Panc1 (cell line): ENCODE results near the gene LHPP. TPM values are rescaled to one million over a fixed set of nuclear protein-coding genes. Genes with fewer than 3 reads are reported as not detected.

ENCODE experiments used
- ATAC-seq: fragments of 200-7000 bp; cut with Tn5 transposase; 2 replicates; pipeline ENCODE4 v1.9.1; 2020; ENCODE audit warnings: mild to moderate bottlenecking, moderate library complexity
- BruUV-seq: library from RNA; stranded (reverse); fragments of 400-500 nt; replicated peaks from 2 replicates; lab custom pipeline; 2021; lab: Mats Ljungman, UMichigan
- CTCF ChIA-PET: fragments of 300-600 bp; sonication (Branson Sonifier 250); formaldehyde crosslinking; loops from one replicate; lab custom pipeline; 2022; ENCODE audit warnings: antibody characterized with exemption; lab: Charles Lee
- POLR2A ChIA-PET: fragments of 300-600 bp; sonication (Branson Sonifier 250); formaldehyde crosslinking; loops from one replicate; lab custom pipeline; 2022; ENCODE audit warnings: antibody characterized with exemption; lab: Charles Lee
- DNase-seq: peaks from one replicate; pipeline ENCODE4 v3.0.0-alpha.2; 2010; ENCODE audit warnings: low read depth, low spot score
- H3K27ac ChIP-seq: 2 replicates; pipeline ENCODE4 v1.5.1; 2011; ENCODE audit warnings: mild to moderate bottlenecking, low read length, inconsistent platforms
- H3K27me3 ChIP-seq: fragments of 200-500 bp; sonication (Bioruptor generic); 2 replicates; pipeline ENCODE4 v1.6.0; 2014; ENCODE audit warnings: low read length, inconsistent platforms; ENCODE audit not compliant: control insufficient read depth, insufficient read depth
- H3K36me3 ChIP-seq: fragments of 200-500 bp; sonication (Bioruptor generic); 2 replicates; pipeline ENCODE4 v1.5.1; 2014; ENCODE audit warnings: inconsistent platforms, mild to moderate bottlenecking, low read length, moderate library complexity; ENCODE audit not compliant: control insufficient read depth, insufficient read depth
- H3K4me1 ChIP-seq: 2 replicates; pipeline ENCODE4 v1.5.1; 2011; ENCODE audit warnings: inconsistent platforms, mild to moderate bottlenecking, low read length, moderate library complexity; ENCODE audit not compliant: control insufficient read depth, insufficient read depth
- H3K4me3 ChIP-seq, 2 experiments: 2 replicates each; pipeline ENCODE4 v1.5.1; 2011 to 2012; ENCODE audit warnings: low read depth in 2 of 2, low read length in 2 of 2, mild to moderate bottlenecking in 2 of 2, inconsistent platforms in 1 of 2, moderate library complexity in 1 of 2
- H3K9me3 ChIP-seq: fragments of 200-500 bp; sonication (Bioruptor generic); 2 replicates; pipeline ENCODE4 v1.5.1; 2014; ENCODE audit warnings: low read depth, mild to moderate bottlenecking, inconsistent platforms, low read length, moderate library complexity; ENCODE audit not compliant: control insufficient read depth, insufficient read depth
- POLR2AphosphoS5 ChIP-seq: IDR thresholded peaks from 2 replicates; pipeline ENCODE4 v1.6.1; 2012; ENCODE audit warnings: mild to moderate bottlenecking, low read depth, low read length, moderate library complexity
- SIN3A ChIP-seq: IDR thresholded peaks from 2 replicates; pipeline ENCODE4 v1.6.1; 2012; ENCODE audit warnings: low read depth, mild to moderate bottlenecking, low read length, moderate library complexity, borderline replicate concordance; ENCODE audit not compliant: insufficient read depth
- TCF7L2 ChIP-seq: IDR thresholded peaks from 2 replicates; pipeline ENCODE4 v1.6.1; 2011; ENCODE audit warnings: mild to moderate bottlenecking, low read depth, low read length, inconsistent platforms
- in situ Hi-C: cut with HindIII; loops from 2 replicates; pipeline ENCODE4 v1.10.0; 2016; ENCODE audit warnings: low sequenced_read_pairs, low pct_unique_long_range_greater_than_20kb
- intact Hi-C: fragments of 100-400 bp; cut with micrococcal nuclease; formaldehyde crosslinking; loops from one replicate; pipeline ENCODE4 v1.10.0; 2022; ENCODE audit not compliant: unreplicated experiment
- total RNA-seq: library from RNA; stranded (reverse); gene quantifications from one replicate; pipeline ENCODE4 v1.2.1, GENCODE V29; 2021; ENCODE audit not compliant: unreplicated experiment
- TF ChIP-seq, protein P1 (sequence below), 2 experiments: IDR thresholded peaks; 2 replicates each; pipeline ENCODE4 v1.6.1; 2011 to 2012; ENCODE audit warnings: low read depth in 2 of 2, control low read depth in 1 of 2, low read length in 1 of 2, mild to moderate bottlenecking in 1 of 2, moderate library complexity in 1 of 2; ENCODE audit not compliant: insufficient read depth in 1 of 2
- TF ChIP-seq, protein P2 (sequence below): fragments of 450-650 bp; IDR thresholded peaks from 2 replicates; pipeline ENCODE4 v1.5.1; 2017; ENCODE audit warnings: mild to moderate bottlenecking

Gene LHPP
- total RNA-seq, 1 experiment from 2014 or later, result 15.0 TPM

DNA sequence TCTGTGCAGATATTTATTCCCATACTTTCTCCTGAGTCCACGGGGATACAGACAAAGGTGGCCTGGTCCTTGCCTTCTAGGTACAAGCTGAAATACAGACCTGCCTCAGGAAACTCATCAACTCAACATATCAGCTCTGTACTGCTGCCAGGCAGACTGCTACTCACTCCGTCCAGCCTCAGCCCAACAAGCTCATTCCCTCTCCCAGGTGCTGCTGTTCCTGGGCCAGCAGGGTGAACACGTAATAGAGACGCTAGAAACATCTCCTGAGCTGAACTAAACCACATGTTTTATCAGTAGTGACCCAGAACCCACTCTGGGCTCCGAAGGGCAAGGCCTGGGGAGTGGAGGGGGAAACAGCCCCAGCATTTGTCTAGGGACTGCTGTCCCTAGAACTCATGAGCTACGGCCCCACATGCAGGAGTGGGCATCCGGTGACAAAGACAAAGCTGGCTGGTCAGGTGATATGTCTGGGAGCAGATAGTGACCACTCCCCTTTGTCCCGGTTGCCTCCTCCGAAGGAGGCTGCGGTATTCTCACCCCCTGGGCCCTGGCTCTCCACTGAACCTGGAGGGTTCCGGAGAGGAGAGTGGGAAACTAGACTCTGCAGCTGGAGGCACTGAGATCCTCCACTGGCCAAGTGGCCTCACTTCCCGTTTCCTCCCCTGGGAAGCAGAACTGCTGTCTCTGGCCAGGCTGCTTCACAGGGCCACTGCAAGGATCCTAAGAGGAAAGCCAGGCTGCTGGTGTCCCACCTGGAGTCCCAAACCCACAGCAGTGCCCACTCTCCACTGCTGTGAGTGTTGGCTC lies 166.4 kb downstream of the LHPP start:
- intact Hi-C loops (no loop called here), in situ Hi-C loops (no loop called here)
- H3K9me3 ChIP-seq, result no peaks in the 10 kb centered on the region
- H3K4me3 ChIP-seq, result no peak overlapping the region
- no peaks in the 10 kb centered on the region for H3K36me3 ChIP-seq
- ATAC-seq (no peak), DNase-seq (no peak)
- no peak overlapping the region for H3K27ac ChIP-seq
- H3K4me1 ChIP-seq, result peaks cover 5% of the 10 kb centered on the region
- ChIA-PET CTCF (no interaction called here), POLR2A (no interaction called here)
- no peaks in the 10 kb centered on the region for H3K27me3 ChIP-seq
- TF ChIP-seq TCF7L2 (no peak), SIN3A (no peak)
- no TSS peak for BruUV-seq

DNA sequence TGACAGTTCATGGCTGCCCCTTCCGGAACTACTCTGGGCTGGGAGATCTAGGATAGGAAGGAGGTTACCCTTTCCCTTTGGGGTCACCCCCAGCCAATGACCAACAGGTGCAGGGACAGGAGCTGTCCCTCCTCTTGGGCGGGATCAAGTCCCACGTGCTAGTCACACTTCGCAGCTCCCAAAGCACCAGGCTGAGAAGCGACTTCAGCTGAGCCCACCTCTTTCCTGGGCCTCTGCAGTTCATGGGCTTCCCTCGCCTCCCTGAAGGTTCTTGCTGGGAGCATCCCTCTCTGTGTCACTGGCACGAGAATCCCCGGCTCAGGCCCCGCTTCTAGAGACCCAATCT lies 167.0 kb downstream of the LHPP start:
- in situ Hi-C loops, result no loop called here
- ChIA-PET CTCF (no interaction called here), POLR2A (no interaction called here)
- no TSS peak for BruUV-seq
- Histone ChIP-seq H3K27me3 (no peaks in the 10 kb centered on the region), H3K4me1 (peaks cover 5% of the 10 kb centered on the region), H3K4me3 (no peak overlapping the region), H3K27ac (no peak overlapping the region), H3K9me3 (no peaks in the 10 kb centered on the region), H3K36me3 (no peaks in the 10 kb centered on the region)
- ATAC-seq, result no peak
- TF ChIP-seq POLR2AphosphoS5, result no peak
- intact Hi-C loops, result no loop called here
- no peak for DNase-seq

DNA sequence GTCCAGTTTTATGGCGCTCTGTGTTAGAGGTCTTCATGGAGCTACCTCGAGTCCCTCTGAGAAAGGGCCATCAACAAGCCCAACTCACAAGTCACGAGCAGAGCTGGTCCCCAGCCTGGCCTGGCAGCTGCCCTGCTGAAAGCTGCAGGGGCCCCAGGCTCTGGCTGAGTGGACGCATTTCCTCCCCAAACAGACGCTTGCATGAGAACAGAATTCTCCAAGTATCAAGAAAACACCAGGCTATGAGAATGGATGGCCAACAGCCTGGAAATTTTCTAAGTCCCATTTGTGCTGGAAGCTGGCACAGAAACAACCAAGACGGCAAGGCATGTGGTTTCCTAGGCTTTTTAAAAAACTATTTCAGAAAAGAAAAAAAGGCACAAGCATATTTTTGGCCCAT lies 167.8 kb downstream of the LHPP start:
- no TSS peak for BruUV-seq
- Histone ChIP-seq H3K4me1 (peaks cover 5% of the 10 kb centered on the region), H3K9me3 (no peaks in the 10 kb centered on the region), H3K4me3 (no peak overlapping the region), H3K27me3 (no peaks in the 10 kb centered on the region), H3K27ac (no peak overlapping the region), H3K36me3 (no peaks in the 10 kb centered on the region)
- ChIA-PET CTCF (no interaction called here), POLR2A (no interaction called here)
- no peak for DNase-seq
- ATAC-seq, result no peak
- TF ChIP-seq, protein P1, sequence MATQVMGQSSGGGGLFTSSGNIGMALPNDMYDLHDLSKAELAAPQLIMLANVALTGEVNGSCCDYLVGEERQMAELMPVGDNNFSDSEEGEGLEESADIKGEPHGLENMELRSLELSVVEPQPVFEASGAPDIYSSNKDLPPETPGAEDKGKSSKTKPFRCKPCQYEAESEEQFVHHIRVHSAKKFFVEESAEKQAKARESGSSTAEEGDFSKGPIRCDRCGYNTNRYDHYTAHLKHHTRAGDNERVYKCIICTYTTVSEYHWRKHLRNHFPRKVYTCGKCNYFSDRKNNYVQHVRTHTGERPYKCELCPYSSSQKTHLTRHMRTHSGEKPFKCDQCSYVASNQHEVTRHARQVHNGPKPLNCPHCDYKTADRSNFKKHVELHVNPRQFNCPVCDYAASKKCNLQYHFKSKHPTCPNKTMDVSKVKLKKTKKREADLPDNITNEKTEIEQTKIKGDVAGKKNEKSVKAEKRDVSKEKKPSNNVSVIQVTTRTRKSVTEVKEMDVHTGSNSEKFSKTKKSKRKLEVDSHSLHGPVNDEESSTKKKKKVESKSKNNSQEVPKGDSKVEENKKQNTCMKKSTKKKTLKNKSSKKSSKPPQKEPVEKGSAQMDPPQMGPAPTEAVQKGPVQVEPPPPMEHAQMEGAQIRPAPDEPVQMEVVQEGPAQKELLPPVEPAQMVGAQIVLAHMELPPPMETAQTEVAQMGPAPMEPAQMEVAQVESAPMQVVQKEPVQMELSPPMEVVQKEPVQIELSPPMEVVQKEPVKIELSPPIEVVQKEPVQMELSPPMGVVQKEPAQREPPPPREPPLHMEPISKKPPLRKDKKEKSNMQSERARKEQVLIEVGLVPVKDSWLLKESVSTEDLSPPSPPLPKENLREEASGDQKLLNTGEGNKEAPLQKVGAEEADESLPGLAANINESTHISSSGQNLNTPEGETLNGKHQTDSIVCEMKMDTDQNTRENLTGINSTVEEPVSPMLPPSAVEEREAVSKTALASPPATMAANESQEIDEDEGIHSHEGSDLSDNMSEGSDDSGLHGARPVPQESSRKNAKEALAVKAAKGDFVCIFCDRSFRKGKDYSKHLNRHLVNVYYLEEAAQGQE (IDR thresholded peaks at IDR 0.05; ENCODE audit: insufficient read depth in 1 of 2, low read depth in 2 of 2, low read length in 1 of 2), result no peak
- no peak for TF ChIP-seq SIN3A
- TF ChIP-seq, protein P2, sequence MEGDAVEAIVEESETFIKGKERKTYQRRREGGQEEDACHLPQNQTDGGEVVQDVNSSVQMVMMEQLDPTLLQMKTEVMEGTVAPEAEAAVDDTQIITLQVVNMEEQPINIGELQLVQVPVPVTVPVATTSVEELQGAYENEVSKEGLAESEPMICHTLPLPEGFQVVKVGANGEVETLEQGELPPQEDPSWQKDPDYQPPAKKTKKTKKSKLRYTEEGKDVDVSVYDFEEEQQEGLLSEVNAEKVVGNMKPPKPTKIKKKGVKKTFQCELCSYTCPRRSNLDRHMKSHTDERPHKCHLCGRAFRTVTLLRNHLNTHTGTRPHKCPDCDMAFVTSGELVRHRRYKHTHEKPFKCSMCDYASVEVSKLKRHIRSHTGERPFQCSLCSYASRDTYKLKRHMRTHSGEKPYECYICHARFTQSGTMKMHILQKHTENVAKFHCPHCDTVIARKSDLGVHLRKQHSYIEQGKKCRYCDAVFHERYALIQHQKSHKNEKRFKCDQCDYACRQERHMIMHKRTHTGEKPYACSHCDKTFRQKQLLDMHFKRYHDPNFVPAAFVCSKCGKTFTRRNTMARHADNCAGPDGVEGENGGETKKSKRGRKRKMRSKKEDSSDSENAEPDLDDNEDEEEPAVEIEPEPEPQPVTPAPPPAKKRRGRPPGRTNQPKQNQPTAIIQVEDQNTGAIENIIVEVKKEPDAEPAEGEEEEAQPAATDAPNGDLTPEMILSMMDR, result no peak
- in situ Hi-C loops, result no loop called here
- intact Hi-C loops, result no loop called here
